ENCODE measurements around the gene SSTR5.

- TF ChIP-seq CTCF (IDR thresholded peaks at IDR 0.05) (no peak), POLR2A (IDR thresholded peaks at IDR 0.05) (no peak)
Observed at GRCh38 chr16:1026057-1026783, 46.3 kb upstream of the SSTR5 start.

Measured in gastroesophageal sphincter (tissue), 3 donors.